ENCODE measurements around the gene CEP72. TPM values are rescaled to one million over a fixed set of nuclear protein-coding genes. Genes with fewer than 3 reads are reported as not detected.

The CEP72 gene
- total RNA-seq, 4 donors from 2014 or later: 2.6 to 9.4 (median 4.2) TPM

DNA sequence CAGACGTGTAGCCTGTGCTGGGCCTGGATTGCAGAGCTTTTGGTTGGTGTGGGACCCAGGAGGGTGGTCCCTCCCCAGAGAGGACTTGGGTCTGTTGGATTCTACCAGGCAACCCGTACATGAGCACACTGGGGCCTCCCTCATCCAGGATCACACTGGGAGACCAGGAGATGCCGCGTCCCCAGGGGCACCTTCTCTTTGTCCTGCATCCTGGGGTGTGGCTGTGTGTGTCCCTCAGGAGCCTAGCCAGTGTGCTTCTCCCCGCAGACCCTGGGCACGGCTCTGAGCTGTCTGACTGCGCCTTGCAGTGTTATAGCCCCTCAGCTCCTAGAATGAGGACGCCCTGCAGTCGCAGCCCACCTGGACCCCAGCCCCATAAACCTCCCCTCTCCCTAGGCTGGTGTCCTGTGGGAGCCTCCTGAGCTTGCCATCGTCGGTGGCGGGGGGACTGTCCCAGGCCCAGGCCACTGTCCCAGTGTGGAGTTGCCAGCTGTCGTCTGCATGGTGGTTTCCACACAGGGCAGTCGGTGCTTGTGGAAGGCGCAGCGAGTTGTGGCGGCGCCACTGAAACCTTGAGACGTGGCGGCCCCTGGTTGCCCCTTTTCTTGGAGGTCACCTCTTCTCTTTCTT lies 27.6 kb downstream of the CEP72 start:
- Histone ChIP-seq H3K9me3 (no peaks in the 10 kb centered on the region), H3K36me3 (peaks cover 0 to 10% (median 2%) of the 10 kb centered on the region in 4 donors), H3K4me3 (no peak overlapping the region), H3K27ac (no peak overlapping the region), H3K4me1 (no peaks in the 10 kb centered on the region), H3K27me3 (no peaks in the 10 kb centered on the region)
- intact Hi-C loops (cut with DNase I; ENCODE audit: low total_unique reads) (no loop called here), in situ Hi-C loops (cut with MboI; ENCODE audit: low pct_ligation_motif_present in 1 of 4, low pct_unique_long_range_greater_than_20kb in 1 of 4, low sequenced_read_pairs in 3 of 4) (no loop called here)
- no peak for DNase-seq
- WGBS, 2 donors (ENCODE audit: low coverage in 1 of 2): 95% methylated on average over 20 of the region's 20 CpGs; no CpG with 5 or more reads in 1 of the 2 donors
- TF ChIP-seq POLR2AphosphoS5 (IDR thresholded peaks at IDR 0.05) (no peak), POLR2A (IDR thresholded peaks at IDR 0.05) (no peak), EP300 (IDR thresholded peaks at IDR 0.05; ENCODE audit: low read depth) (no peak)
- TF ChIP-seq, protein P1, sequence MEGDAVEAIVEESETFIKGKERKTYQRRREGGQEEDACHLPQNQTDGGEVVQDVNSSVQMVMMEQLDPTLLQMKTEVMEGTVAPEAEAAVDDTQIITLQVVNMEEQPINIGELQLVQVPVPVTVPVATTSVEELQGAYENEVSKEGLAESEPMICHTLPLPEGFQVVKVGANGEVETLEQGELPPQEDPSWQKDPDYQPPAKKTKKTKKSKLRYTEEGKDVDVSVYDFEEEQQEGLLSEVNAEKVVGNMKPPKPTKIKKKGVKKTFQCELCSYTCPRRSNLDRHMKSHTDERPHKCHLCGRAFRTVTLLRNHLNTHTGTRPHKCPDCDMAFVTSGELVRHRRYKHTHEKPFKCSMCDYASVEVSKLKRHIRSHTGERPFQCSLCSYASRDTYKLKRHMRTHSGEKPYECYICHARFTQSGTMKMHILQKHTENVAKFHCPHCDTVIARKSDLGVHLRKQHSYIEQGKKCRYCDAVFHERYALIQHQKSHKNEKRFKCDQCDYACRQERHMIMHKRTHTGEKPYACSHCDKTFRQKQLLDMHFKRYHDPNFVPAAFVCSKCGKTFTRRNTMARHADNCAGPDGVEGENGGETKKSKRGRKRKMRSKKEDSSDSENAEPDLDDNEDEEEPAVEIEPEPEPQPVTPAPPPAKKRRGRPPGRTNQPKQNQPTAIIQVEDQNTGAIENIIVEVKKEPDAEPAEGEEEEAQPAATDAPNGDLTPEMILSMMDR (IDR thresholded peaks at IDR 0.05): no peak

GRCh38 chr5:640461-641330 lies 28.6 kb downstream of the CEP72 start:
- Histone ChIP-seq H3K36me3 (peaks cover 0 to 3% (median 0%) of the 10 kb centered on the region in 4 donors), H3K4me3 (no peak overlapping the region)

GRCh38 chr5:641331-641765 lies 29.2 kb downstream of the CEP72 start:
- no peak for DNase-seq
- WGBS, 2 donors (ENCODE audit: low coverage in 1 of 2): 80 to 83% methylated on average over 4 to 14 of the region's 14 CpGs
- H3K9me3 ChIP-seq: no peaks in the 10 kb centered on the region
- TF ChIP-seq EP300 (IDR thresholded peaks at IDR 0.05; ENCODE audit: low read depth) (no peak), POLR2A (IDR thresholded peaks at IDR 0.05) (no peak), POLR2AphosphoS5 (IDR thresholded peaks at IDR 0.05) (no peak)
- TF ChIP-seq, protein P1 (IDR thresholded peaks at IDR 0.05): no peak
- H3K4me1 ChIP-seq: no peaks in the 10 kb centered on the region
- H3K36me3 ChIP-seq: no peaks in the 10 kb centered on the region
- H3K27me3 ChIP-seq: no peaks in the 10 kb centered on the region
- H3K4me3 ChIP-seq: no peak overlapping the region
- in situ Hi-C loops (cut with MboI; ENCODE audit: low pct_ligation_motif_present in 1 of 4, low pct_unique_long_range_greater_than_20kb in 1 of 4, low sequenced_read_pairs in 3 of 4) (no loop called here), intact Hi-C loops (cut with DNase I; ENCODE audit: low total_unique reads) (no loop called here)
- no peak overlapping the region for H3K27ac ChIP-seq

More at GRCh38 chr5:640461-641330, 28.6 kb downstream of the CEP72 start:
- WGBS, 2 donors (ENCODE audit: low coverage in 1 of 2): 93% methylated on average over 35 of the region's 35 CpGs; no CpG with 5 or more reads in 1 of the 2 donors
- TF ChIP-seq POLR2AphosphoS5 (IDR thresholded peaks at IDR 0.05) (no peak), EP300 (IDR thresholded peaks at IDR 0.05; ENCODE audit: low read depth) (no peak), POLR2A (IDR thresholded peaks at IDR 0.05) (no peak)
- TF ChIP-seq, protein P1 (IDR thresholded peaks at IDR 0.05): no peak
- Histone ChIP-seq H3K4me1 (no peaks in the 10 kb centered on the region), H3K9me3 (no peaks in the 10 kb centered on the region), H3K27me3 (no peaks in the 10 kb centered on the region), H3K27ac (no peak overlapping the region)
- in situ Hi-C loops (cut with MboI; ENCODE audit: low pct_ligation_motif_present in 1 of 4, low pct_unique_long_range_greater_than_20kb in 1 of 4, low sequenced_read_pairs in 3 of 4) (no loop called here), intact Hi-C loops (cut with DNase I; ENCODE audit: low total_unique reads) (no loop called here)
- DNase-seq: no peak

- no peaks in the 10 kb centered on the region for H3K27me3 ChIP-seq
- TF ChIP-seq, protein P1 (IDR thresholded peaks at IDR 0.05): no peak
- TF ChIP-seq POLR2A (IDR thresholded peaks at IDR 0.05) (no peak), POLR2AphosphoS5 (IDR thresholded peaks at IDR 0.05) (no peak)
- no peak overlapping the region for H3K4me3 ChIP-seq
- H3K9me3 ChIP-seq: no peaks in the 10 kb centered on the region
- intact Hi-C loops (cut with DNase I; ENCODE audit: low total_unique reads): no loop called here
- no peak overlapping the region for H3K27ac ChIP-seq
- no peaks in the 10 kb centered on the region for H3K4me1 ChIP-seq
- no peaks in the 10 kb centered on the region for H3K36me3 ChIP-seq
- no peak for DNase-seq
- in situ Hi-C loops (cut with MboI; ENCODE audit: low pct_ligation_motif_present in 1 of 4, low pct_unique_long_range_greater_than_20kb in 1 of 4, low sequenced_read_pairs in 3 of 4): no loop called here
- 97% methylated on average over 14 of the region's 14 CpGs; no CpG with 5 or more reads in 1 of the 2 donors for WGBS, 2 donors (ENCODE audit: low coverage in 1 of 2)
These were observed 30.3 kb downstream of the CEP72 start for GRCh38 chr5:642481-642880.

All from transverse colon (tissue), 4 donors.